ENCODE data around the gene AMD1. TPM values are rescaled to one million over a fixed set of nuclear protein-coding genes. Genes with fewer than 3 reads are reported as not detected.
A peak's percentile ranks its signal among the peaks of the same experiment; 100 is the strongest.
"Not testable (repeated sequence)": the region's sequence is repeated elsewhere in the genome, so short reads cannot be mapped to it uniquely, and the experiment has no call there.

The AMD1 gene
- total RNA-seq, 2 donors from 2014 or later: 38.6 to 62.4 TPM

DNA sequence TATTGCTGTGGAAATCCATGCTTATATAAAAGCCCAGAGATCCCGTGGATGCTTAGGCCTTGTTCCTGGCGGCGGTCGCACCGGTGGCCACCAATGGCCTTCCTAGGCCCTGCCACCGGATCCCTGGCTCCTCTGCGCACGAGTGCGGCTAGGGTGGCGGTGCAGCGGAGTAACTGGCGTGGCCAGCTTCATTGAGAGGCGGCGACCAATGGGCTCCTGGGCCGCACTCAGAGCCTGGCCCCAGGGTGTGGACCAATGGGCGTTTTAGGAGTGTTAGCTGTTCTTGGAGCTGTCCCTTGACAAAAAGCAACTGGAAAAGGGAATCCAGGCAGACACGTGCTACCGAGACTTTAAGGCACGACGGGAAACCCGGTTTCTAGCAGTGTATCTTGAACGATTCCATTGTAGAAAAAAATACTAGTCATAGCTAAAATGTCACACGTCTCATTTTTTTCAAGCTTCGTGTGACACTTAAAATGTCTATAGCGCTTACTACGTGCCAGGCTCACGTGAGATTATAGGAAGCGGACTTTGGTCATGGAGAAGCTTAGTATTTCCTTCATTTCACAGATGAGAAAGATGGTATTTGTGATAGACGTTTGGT, 1.7 kb downstream of the AMD1 start:
- intact Hi-C loops (cut with DNase I): loop anchor here in 1 of 2 donors (5.0 to 10.0 kb wide), 2 partner anchors 79 to 349 kb away; partner anchors contain the start of gene GTF3C6
- ATAC-seq: peak; percentile 78 to 86
- DNase-seq: peak; percentile 92

DNA sequence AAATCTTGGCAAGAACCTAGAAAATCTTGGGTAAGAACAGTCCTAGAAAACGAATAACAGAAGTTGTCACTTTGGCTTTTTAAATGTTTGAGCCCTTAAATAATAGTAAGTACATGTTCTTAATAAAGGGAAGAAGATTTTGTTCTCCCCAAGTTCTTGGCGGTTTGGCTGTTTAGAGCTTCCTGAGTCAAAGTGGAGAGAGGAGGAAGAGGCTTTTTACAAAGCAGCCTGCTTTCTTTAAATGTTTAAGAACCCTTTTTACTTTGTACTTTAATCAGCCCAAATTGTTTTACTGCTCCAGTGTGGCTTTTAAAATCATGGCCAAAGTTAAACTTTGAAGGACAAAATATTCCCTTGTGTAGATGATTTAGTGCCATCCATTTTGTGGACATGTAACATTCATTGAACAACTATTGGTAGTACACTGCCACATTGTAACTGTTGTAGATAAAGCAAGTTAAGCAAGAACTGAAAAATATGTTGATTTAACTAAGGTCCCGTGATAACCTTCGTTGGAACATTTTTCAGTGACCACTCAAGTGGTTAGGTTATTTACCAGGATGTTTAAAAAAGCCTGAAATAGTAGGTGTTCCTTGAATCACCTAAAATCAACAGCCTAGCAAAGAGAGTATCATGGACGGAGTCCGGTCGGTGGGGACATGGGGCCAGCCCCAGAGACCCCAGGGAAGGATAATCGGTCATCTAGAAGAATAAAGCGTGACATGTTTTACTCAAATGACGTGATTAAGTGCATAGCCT, 2.4 kb downstream of the AMD1 start:
- DNase-seq: no peak
- intact Hi-C loops (cut with DNase I): loop anchor here in 1 of 2 donors (5.0 to 10.0 kb wide), 2 partner anchors 78 to 350 kb away; partner anchors contain the start of gene GTF3C6
- ATAC-seq: no peak

DNA sequence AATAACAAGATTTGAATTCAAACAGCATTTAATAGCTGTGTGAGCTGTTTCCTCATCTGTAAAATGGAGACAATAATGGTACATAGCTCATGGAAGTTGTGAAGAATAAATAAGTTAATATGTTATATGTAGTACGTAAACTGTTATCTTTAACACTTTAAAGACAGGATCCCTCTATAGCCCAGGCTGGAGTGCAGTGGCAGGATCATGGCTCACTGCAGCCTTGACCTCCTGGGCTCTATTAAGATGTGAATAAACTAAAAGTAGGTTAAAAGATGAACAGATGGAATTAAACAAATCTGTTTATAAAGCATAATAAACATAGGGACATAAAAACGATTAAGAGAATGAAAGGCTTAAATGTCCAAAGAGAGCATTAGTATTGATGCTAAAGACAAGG, 3.0 kb downstream of the AMD1 start:
- DNase-seq (no peak), ATAC-seq (no peak)
- intact Hi-C loops (cut with DNase I): loop anchor here in 1 of 2 donors (5.0 to 10.0 kb wide), 2 partner anchors 77 to 350 kb away; partner anchors contain the start of gene GTF3C6

DNA sequence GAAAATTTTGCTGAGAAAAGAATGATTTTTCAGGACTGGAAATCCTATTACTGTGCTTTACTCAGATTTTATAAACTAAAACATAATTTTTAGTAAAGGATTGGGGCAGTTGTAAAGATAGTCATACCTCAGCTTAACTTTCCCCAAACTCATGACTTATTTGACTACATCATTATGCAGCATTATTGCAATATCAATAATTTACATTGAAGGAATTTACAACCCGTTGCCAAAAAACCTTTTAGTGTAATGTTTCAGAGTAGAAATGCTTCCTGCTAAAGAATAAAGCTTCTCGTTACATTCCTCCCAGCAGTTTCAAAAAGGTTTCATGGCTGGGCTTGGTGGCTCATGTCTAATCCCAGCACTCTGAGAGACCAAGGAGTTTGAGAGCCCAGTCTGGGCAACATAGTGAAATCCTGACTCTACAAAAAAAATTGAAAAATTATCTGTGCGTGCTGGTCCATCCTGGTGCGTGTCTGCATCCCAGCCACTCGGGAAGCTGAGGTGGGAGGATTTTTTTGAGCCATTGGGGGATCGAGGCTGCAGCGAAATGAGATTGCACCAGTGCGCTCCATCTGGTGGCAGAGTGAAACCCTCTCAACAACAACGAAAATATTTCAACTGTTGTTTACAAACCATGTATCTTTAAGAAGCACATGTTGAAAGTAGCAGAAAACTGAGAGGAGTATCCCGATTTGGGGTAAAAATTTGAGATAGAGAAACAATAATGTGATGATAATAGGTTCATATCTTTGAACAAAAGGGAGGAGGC, 4.4 kb downstream of the AMD1 start:
- no peak for ATAC-seq
- DNase-seq: no peak
- intact Hi-C loops (cut with DNase I): loop anchor here in 1 of 2 donors (5.0 to 10.0 kb wide), 2 partner anchors 76 to 352 kb away; partner anchors contain the start of gene GTF3C6

DNA sequence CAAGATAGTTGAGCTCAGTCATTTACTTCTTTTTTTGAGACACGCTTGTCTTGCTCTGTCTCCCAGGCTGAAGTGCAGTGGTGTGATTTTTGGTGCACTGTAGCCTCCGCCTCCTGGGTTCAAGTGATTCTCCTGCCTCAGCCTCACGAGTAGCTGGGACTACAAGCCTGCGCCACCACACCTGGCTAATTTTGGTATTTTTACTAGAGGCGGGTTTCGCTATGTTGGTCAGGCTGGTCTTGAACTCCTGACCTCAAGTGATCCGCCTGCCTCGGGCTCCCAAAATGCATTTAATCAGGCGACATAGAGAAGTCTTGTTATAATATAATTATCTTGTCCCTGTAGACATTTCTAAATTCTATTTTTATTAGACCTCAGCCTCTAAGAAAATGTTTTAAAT, 6.1 kb downstream of the AMD1 start:
- intact Hi-C loops (cut with DNase I): loop anchor here in 1 of 2 donors (5.0 kb wide), 1 partner anchor 198 kb away; no protein-coding TSS in a partner anchor
- ATAC-seq (no peak), DNase-seq (no peak)

DNA sequence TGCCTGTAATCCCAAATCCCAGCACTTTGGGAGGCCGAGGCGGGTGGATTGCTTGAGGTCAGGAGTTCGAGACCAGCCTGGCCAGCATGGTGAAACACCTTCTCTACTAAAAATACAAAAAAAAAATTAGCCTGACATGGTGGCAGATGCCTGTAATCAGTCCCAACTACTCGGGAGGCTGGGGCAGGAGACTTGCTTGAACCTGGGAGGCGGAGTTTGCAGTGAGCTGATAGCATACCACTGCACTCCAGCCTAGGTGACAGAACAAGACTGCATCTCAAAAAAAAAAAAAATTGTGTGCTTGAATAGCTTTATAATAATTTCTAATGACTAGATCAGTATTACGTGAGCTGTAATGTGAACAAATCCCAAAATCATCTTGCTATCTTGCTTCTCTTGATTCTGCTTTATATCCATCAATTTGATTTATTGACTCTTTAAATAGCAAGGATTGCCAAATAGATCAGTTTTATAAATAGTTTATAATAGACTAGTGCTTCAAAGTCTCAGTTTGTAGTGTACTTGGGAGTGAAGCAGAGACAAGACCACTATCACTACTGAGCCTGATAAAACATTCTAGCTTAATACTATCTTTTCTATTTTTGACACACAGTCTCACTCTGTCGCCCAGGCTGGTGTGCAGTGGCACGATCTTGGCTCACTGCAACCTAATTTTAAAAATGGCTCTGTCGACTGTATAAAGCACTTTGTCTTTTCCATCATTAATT, 7.1 kb downstream of the AMD1 start:
- intact Hi-C loops (cut with DNase I): loop anchor here in 1 of 2 donors (5.0 kb wide), 1 partner anchor 199 kb away; no protein-coding TSS in a partner anchor
- ATAC-seq (peak; percentile 54 to 73), DNase-seq (no peak)

DNA sequence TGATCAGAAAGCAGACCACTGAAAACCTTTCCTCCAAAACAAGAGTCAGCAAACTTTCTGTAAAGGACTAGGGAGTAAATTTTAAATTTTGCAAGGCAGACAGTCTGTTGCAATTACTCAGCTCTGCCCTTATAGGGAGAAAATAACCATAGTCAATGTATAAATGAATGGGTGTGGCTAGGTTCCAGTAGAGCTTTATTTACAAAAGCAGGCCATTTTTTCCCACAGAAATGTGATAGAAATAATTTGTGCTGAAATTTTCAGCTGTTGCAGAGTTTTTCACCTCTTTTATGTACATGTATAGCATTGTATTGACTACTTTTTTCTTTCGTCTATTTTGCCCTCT, 7.7 kb downstream of the AMD1 start:
- intact Hi-C loops (cut with DNase I): loop anchor here in 1 of 2 donors (5.0 kb wide), 1 partner anchor 200 kb away; no protein-coding TSS in a partner anchor
- ATAC-seq (no peak), DNase-seq (no peak)

DNA sequence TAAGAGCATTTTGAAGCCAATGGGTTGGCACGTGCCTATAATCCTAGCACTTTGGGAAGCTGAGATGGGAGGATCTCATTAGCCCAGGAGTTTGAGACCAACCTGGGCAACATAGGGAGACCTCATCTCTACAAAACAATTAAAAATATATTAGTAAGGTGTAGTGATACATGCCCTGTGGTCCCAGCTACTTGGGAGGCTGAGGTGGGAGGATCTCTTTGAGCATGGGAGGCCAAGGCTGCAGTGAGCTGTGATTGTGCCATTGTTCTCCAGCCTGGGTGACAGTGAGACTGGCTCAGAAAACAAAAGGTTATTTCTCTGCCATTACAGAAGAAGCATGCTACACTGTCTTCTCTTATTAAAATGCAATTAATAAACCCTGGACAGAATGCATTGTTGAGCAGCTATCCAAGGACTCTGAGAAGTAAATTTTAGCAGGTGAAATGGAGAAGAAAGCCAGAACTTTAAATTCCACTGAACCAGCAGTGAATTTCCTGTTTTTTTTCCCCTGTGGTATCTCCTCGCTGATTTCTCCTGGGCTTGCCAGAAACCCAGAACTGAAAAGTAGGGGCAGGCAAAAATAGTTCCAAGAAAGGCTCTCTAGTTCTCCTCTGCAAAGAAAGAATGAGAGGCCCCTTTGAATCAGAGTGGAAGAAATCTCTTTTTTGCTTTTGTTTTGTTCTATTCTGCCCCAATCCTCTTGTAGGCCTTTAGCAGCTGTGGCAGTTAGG, 8.4 kb downstream of the AMD1 start:
- no peak for ATAC-seq
- intact Hi-C loops (cut with DNase I): loop anchor here in 1 of 2 donors (5.0 kb wide), 1 partner anchor 201 kb away; no protein-coding TSS in a partner anchor

DNA sequence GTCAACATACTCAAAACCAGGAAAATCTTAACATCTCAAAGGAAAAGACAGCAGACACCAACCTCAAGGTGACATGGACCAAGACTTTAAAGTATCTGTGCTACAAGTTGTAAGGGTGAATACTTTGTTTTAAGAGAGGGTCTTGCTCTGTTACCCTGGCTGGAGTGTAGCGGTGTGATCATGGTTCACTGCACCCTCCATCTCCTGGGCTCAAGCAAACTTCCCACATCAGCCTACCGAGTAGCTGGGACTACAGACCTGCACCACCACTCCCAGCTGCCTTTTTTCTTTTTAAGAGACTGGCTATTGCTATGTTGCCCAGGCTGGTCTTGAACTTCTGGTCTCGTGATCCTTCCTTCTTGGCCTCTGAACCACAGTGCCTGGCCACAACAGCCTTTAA, 9.7 kb downstream of the AMD1 start:
- DNase-seq (no peak), ATAC-seq (no peak)
- intact Hi-C loops (cut with DNase I): loop anchor here in 1 of 2 donors (5.0 kb wide), 1 partner anchor 202 kb away; no protein-coding TSS in a partner anchor

More for the DNA sequence above, 8.4 kb downstream of the AMD1 start:
- DNase-seq: no peak

DNA sequence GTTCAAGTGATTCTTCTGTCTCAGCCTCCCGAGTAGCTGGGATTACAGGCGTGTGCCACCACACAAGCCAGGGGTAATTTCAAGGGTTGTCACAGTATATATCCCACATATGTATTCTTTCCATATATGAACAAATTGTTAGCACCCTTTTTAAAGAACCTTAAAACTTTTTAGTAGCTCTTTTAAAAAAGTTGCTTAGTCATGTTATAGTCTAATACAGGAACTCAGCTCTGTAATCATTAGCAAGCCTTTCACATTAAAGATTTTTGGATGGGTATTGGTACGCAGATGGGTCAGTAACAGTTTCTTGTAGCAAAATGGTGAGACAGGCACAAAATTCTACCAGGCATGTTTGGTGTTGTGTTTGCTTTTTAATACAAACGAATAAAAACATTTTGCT, 10.9 kb downstream of the AMD1 start:
- no peak for DNase-seq
- no peak for ATAC-seq
- intact Hi-C loops (cut with DNase I): no loop called here

DNA sequence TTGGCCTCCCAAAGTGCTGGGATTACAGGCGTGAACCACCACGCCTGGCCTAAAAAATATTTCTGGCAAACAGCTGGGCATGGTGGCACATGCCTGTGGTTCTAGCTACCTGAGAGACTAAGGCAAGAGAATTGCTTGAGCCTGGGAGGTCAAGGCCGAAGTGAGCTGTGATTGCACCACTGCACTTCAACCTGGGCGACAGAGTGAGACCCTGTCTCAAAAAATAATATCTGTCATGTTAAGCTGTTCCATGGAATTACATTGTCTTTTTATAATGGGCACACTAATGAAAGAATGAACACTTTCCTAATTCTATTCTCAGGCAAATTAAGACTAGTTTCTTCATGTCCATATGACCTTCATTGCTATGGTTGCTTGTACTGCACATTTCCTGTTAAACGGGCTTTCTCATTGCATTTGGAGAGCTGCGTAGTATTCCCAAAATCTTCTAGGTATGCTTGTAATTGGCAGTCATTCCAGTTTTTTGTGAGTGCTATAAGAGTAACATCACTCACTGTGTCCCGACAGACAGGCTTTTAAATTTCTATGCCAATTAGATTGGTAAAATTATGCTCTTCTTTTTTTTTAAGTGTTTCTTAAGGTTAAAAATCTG, 12.1 kb downstream of the AMD1 start:
- DNase-seq: no peak
- intact Hi-C loops (cut with DNase I): no loop called here
- no peak for ATAC-seq

DNA sequence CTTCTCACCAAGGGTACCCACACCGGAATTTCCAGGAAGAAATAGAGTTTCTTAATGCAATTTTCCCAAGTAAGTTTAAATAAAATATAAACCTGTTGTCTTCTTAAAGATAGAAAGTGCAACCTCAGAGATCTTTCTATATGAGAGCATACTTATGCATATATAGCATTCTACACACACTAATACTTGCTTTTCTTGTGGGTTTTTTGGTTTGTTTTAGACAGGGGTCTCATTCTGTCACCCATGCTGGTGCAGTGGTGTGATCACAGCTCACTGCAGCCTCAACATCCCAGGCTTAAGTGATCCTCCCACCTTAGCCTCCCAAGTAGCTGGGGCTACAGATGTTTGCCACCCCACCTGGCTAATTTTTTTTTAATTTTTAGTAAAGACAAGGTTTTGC, 15.7 kb downstream of the AMD1 start:
- DNase-seq: no peak
- ATAC-seq: no peak
- intact Hi-C loops (cut with DNase I): no loop called here

DNA sequence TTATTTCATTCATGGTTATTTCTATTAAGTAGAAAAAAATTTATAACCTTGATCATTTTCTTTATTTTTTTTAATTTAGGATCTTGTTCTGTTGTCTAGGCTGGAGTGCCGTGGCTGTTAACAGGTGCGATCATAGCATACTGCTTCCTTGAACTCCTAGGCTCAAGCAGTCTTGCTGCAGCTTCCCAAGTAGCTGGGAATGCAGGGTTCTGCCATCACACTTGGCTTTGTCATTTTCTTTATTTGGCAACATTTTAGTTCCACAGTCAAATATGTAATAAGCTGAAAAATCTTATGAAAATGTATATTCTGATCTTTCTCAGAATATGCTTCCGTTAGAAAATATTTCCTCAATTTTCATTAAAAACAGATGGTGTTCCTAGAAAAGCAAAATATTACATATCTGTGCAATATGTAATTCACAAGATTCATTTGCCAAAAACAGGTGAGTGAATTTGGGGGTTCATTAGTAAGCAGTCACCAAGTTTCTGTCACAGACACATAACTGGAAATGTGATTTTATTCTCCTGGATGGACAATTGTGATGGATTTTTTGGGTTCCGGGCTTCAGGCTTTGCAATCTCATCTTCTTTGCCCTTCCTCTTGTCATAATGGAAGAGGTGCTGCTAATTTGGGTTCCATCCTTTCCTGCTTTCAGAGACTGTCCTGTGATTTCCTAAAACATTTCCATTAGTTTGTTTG, 21.5 kb downstream of the AMD1 start:
- DNase-seq: no peak
- intact Hi-C loops (cut with DNase I): no loop called here
- no peak for ATAC-seq

DNA sequence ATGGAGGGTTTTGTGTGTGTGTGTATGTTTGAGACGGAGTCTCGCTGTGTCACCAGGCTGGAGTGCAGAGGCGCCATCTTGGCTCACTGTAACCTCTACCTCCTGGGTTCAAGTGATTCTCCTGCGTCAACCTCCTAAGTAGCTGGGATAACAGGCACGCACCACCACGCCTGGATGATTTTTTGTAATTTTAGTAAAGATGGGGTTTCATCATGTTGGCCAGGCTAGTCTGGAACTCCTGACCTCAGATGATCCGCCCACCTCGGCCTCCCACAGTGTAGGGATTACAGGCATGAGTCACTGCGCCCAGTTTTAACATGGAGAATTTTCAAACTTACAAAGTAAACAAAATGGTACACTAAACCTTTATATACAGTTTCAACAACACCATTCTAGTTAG, 22.8 kb downstream of the AMD1 start:
- ATAC-seq (no peak), DNase-seq (no peak)
- intact Hi-C loops (cut with DNase I): no loop called here

DNA sequence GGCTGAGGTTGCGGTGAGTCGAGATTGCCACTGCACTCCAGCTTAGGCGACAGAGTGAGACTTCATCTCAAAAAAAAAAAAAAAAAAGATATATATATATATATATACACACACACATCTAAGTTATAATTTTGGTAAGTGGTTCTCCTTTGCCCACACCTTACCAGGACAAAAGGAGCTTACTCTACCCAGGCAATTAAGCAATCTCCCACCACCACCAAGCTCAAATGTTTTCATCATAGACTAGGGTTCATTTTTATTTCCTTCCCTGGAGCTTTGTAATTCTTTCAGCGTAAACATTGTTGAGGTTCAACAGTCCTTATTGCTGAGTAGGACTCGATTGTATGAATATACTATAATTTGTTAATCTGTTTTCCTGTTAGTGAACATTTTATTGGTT, 23.5 kb downstream of the AMD1 start:
- ATAC-seq (no peak), DNase-seq (no peak)
- intact Hi-C loops (cut with DNase I): no loop called here

DNA sequence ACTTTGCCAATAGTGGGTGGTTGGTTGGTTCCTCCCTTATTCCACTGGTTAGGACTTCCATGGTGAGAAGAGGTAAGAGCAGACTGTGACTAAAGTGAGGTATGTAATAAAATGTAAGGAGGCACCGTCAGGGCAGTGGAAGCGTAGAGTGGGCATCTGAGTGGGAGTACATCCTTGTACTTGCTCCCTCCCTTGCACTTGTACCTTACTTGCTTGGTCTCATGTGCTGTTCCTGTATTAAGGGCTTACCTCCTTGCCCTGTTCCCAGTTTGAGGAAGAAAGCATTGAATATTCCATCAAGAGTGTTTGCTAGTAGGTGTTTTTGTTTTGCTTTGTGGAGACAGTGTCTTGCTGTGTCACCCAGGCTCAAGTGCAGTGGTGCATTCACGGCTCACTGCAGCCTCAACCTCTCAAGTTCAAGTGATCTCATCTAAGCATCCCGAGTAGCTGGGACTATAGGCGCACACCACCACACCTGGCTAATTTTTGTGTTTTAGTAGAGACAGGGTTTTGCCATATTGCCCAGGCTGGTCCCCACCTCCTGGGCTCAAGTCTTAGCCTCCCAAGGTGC, 25.5 kb downstream of the AMD1 start:
- DNase-seq: no peak
- intact Hi-C loops (cut with DNase I): no loop called here
- ATAC-seq: no peak

DNA sequence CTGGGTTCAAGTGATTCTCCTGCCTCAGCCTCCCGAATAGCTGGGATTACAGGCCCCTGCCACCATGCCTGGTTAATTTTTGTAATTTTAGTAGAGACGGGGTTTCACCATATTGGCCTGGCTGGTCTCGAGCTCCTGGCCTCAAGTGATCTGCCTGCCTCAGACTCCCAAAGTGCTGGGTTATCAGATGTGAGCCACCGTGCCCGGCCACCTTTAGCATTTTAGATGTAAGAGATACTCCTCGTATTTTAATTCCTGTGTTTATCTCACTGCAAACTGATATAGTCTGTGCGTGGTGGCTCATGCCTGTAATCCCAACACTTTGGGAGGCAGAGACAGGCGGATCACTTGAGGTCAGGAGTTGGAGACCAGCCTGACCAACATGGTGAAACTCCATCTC, 27.0 kb downstream of the AMD1 start:
- ATAC-seq; DNase-seq; intact Hi-C loops (cut with DNase I): not testable (repeated sequence)

Data from left cardiac atrium (tissue), 4 donors.